Measurements from ENCODE around the gene MRPS25.

The MRPS25 gene

GRCh38 chr3:15081960-15082664 lies 17.0 kb upstream of the MRPS25 start:
- DNase-seq = peak; percentile 54

GRCh38 chr3:15079091-15079490 lies 14.0 kb upstream of the MRPS25 start:
- DNase-seq = no peak

GRCh38 chr3:15074500-15074899 lies 9.4 kb upstream of the MRPS25 start:
- DNase-seq = no peak

- DNase-seq = no peak
Measured at GRCh38 chr3:15071699-15072098, 6.6 kb upstream of the MRPS25 start.

GRCh38 chr3:15069441-15069840 lies 4.3 kb upstream of the MRPS25 start:
- no peak for DNase-seq

GRCh38 chr3:15066467-15066866 lies 1.4 kb upstream of the MRPS25 start:
- DNase-seq = no peak

- no peak for DNase-seq
Measured at GRCh38 chr3:15065550-15066007, 464 bp upstream of the MRPS25 start.

GRCh38 chr3:15064299-15064834 lies 748 bp downstream of the MRPS25 start:
- DNase-seq = no peak

GRCh38 chr3:15063656-15064286 lies 1.3 kb downstream of the MRPS25 start:
- DNase-seq = no peak

GRCh38 chr3:15063238-15063637 lies 1.9 kb downstream of the MRPS25 start:
- DNase-seq = peak; percentile 28

- no peak for DNase-seq
Measured at GRCh38 chr3:15060029-15060428, 5.1 kb downstream of the MRPS25 start.

GRCh38 chr3:15056676-15057404 lies 8.3 kb downstream of the MRPS25 start:
- no peak for DNase-seq

- DNase-seq = no peak
Measured at GRCh38 chr3:15055019-15055557, 10.0 kb downstream of the MRPS25 start.

- DNase-seq = no peak
Measured at GRCh38 chr3:15053541-15053940, 11.6 kb downstream of the MRPS25 start.

GRCh38 chr3:15052335-15053242 lies 12.5 kb downstream of the MRPS25 start:
- DNase-seq = no peak

- DNase-seq = peak; percentile 54
Measured at GRCh38 chr3:15051531-15051930, 13.6 kb downstream of the MRPS25 start.

- DNase-seq = no peak
Measured at GRCh38 chr3:15050405-15051092, 14.6 kb downstream of the MRPS25 start.

GRCh38 chr3:15049584-15049983 lies 15.5 kb downstream of the MRPS25 start:
- no peak for DNase-seq

GRCh38 chr3:15045667-15046066 lies 19.4 kb downstream of the MRPS25 start:
- no peak for DNase-seq

GRCh38 chr3:15044326-15044725 lies 20.8 kb downstream of the MRPS25 start:
- no peak for DNase-seq

GRCh38 chr3:15043408-15044171 lies 21.5 kb downstream of the MRPS25 start:
- no peak for DNase-seq
